ENCODE measurements around the gene CHST15. TPM values are rescaled to one million over a fixed set of nuclear protein-coding genes. Genes with fewer than 3 reads are reported as not detected.

CHST15 gene
- total and polyA plus RNA-seq, 11 donors: 0.88 to 27.1 (median 4.1) TPM

- TF ChIP-seq CTCF (IDR thresholded peaks at IDR 0.05): no peak
- no peak for TF ChIP-seq POLR2A (IDR thresholded peaks at IDR 0.05)
- no peak for ATAC-seq
- WGBS, 4 donors: 48 to 80% (median 78%) methylated on average over 2 to 6 of the region's 6 CpGs
Measured at GRCh38 chr10:124060148-124060720, 33.2 kb downstream of the CHST15 start.

GRCh38 chr10:124059551-124059950 is 33.8 kb downstream of the CHST15 start:
- Histone ChIP-seq H3K36me3 (no peaks in the 10 kb centered on the region), H3K27me3 (no peaks in the 10 kb centered on the region), H3K27ac (no peak overlapping the region), H3K4me1 (peaks cover 0 to 15% (median 0%) of the 10 kb centered on the region in 12 donors), H3K4me3 (no peak overlapping the region), H3K9me3 (no peaks in the 10 kb centered on the region)
- WGBS, 4 donors: 85 to 90% (median 89%) methylated on average over 12 of the region's 12 CpGs
- DNase-seq (no peak), ATAC-seq (no peak)
- TF ChIP-seq POLR2A (IDR thresholded peaks at IDR 0.05) (no peak), CTCF (IDR thresholded peaks at IDR 0.05) (no peak)
- intact Hi-C loops (cut with DNase I): no loop called here

More at GRCh38 chr10:124060148-124060720, 33.2 kb downstream of the CHST15 start:
- Histone ChIP-seq H3K4me3 (no peak overlapping the region), H3K27me3 (peaks cover 0 to 6% (median 0%) of the 10 kb centered on the region in 9 donors), H3K27ac (no peak overlapping the region), H3K4me1 (peaks cover 0 to 22% (median 0%) of the 10 kb centered on the region in 12 donors), H3K36me3 (no peaks in the 10 kb centered on the region), H3K9me3 (no peaks in the 10 kb centered on the region)
- DNase-seq: no peak
- intact Hi-C loops (cut with DNase I): no loop called here

GRCh38 chr10:124058346-124059003 is 34.9 kb downstream of the CHST15 start:
- Histone ChIP-seq H3K27me3 (no peaks in the 10 kb centered on the region), H3K36me3 (no peaks in the 10 kb centered on the region), H3K27ac (no peak overlapping the region), H3K4me3 (no peak overlapping the region), H3K4me1 (peaks cover 0 to 14% (median 0%) of the 10 kb centered on the region in 12 donors), H3K9me3 (no peaks in the 10 kb centered on the region)
- ATAC-seq (no peak), DNase-seq (no peak)
- no peak for TF ChIP-seq CTCF (IDR thresholded peaks at IDR 0.05)
- TF ChIP-seq POLR2A (IDR thresholded peaks at IDR 0.05): no peak
- intact Hi-C loops (cut with DNase I): no loop called here
- WGBS, 4 donors: 92 to 94% (median 93%) methylated on average over 6 to 8 of the region's 8 CpGs

GRCh38 chr10:124057601-124058000 is 35.8 kb downstream of the CHST15 start:
- 70 to 80% (median 76%) methylated on average over 6 of the region's 6 CpGs for WGBS, 4 donors
- Histone ChIP-seq H3K4me1 (peaks cover 0 to 11% (median 0%) of the 10 kb centered on the region in 12 donors), H3K27ac (no peak overlapping the region), H3K4me3 (no peak overlapping the region), H3K9me3 (no peaks in the 10 kb centered on the region), H3K27me3 (no peaks in the 10 kb centered on the region), H3K36me3 (no peaks in the 10 kb centered on the region)
- ATAC-seq (no peak), DNase-seq (no peak)
- intact Hi-C loops (cut with DNase I): no loop called here
- TF ChIP-seq CTCF (IDR thresholded peaks at IDR 0.05) (no peak), POLR2A (IDR thresholded peaks at IDR 0.05) (no peak)
